Esophagus muscularis mucosa (tissue), 3 donors: ENCODE results near the gene TGFBRAP1.

ENCODE experiments used
- CTCF ChIP-seq, 3 experiments: fragments of 200-600 bp in 2 of 3; fragments of 450-650 bp in 1 of 3; sonication (generic) in 2 of 3; IDR thresholded peaks; one replicate each; pipeline ENCODE4 v1.5.1; 2017 to 2019; ENCODE audit warnings: antibody characterized with exemption in 3 of 3, mild to moderate bottlenecking in 2 of 3, moderate library complexity in 1 of 3
- EP300 ChIP-seq: sonication (generic); formaldehyde crosslinking; IDR thresholded peaks from one replicate; pipeline ENCODE4 v1.6.1; 2017; ENCODE audit warnings: antibody characterized with exemption

- TF ChIP-seq CTCF (IDR thresholded peaks at IDR 0.05) (no peak), EP300 (no peak)
Measured at GRCh38 chr2:105279126-105279525, 50.4 kb downstream of the TGFBRAP1 start.
